Measurements from ENCODE around the gene SMG1.

GRCh38 chr16:18846416-18846815, 79.8 kb downstream of the SMG1 start:
- no peak for TF ChIP-seq CTCF (IDR thresholded peaks at IDR 0.05)
- no peak for TF ChIP-seq POLR2A (IDR thresholded peaks at IDR 0.05)

Measured in uterus (tissue), 2 donors.